ENCODE data around the gene OTOF.

DNA sequence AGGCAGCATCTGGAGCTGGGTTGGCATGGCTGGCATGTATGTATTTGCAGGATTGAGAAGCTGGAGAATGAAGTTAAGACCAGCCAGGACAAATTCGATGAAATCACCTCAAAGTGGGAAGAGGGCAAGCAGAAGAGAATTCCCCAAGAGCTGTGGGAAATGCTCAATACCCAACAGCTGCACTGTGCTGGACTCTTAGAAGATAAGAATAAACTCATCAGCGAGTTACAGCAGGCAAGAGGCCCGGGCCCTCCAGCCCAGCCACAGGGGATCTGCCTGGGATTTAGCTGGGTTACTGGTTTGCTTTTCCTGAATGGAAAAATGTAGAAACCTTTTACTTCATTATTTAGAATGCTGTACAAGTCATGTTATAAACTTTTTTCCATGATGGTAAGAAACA lies 53.7 kb downstream of the OTOF start:
- TF ChIP-seq CTCF (IDR thresholded peaks at IDR 0.05; ENCODE audit: poor library complexity) = no peak
- no peak for TF ChIP-seq EZH2 (IDR thresholded peaks at IDR 0.05; ENCODE audit: borderline replicate concordance)
